NCI-H1436 treated with DMSO at 0.1 percent for 48 hours (cell line): ENCODE data around the gene EFNA2.
A peak's percentile ranks its signal among the peaks of the same experiment; 100 is the strongest.

Experiments
- DNase-seq: peaks from one replicate; lab custom pipeline; 2025; lab: John Stamatoyannopoulos, UW

Gene EFNA2

GRCh38 chr19:1272423-1273262, 13.0 kb upstream of the EFNA2 start:
- no peak for DNase-seq

GRCh38 chr19:1273263-1274041, 12.2 kb upstream of the EFNA2 start:
- no peak for DNase-seq

DNA sequence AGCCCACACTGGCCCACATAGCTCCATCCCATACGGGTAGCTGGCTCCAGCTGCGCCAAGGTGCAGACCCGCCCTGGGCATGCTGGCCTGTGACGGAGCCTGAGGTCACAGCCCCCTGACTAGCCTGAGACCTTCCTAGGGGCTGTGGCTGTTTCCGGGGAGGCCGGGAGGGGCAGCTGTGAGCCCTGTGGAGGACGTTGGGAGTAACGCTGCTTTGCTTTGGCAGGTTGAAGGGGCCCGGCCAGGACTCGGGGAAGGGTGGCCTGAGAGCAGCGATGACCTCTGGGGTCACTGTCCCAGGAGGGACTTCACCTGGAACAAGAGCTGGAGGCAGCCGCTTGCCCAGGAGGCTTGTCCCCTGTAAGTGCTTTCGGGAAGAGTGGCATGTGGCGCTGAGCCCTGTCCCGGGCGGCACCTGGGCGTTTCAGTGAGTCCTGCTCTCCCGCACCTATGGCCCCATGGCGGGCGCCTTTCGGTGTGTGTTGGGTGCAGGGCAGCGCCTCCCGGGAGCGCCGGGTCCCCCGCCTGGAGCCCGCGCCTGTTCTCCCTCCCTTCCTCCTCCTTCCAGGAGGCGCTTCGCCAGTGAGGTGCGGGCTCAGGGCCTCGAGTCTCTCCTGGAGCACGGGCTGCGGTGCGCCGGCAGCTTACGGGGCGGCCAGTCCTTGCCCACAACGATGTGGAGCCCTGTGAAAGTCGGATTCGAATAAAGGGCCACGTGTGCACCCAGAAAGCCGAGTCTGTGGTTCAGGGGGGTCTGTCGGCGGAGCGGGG, 11.4 kb upstream of the EFNA2 start:
- DNase-seq: no peak

DNA sequence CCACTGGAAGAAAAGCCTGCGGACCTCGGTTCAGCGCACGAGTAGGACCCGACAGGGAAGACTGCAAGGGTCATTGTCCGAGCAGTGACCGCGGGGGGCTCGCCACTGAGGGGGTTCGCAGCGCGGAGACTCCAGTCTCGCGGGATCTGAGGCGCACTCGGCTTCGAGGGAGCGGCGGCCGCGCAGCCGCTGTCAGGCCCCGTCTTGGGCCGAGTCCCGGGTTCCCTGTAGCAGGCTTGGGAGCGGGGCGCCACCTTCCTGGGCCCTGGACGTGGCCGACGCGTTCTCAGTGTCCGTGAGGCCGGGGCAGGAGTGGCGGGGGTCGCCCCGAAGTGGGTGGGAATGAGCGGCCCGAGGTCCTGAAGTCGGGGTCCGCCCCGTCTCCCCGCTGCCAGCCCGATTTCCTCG, 10.8 kb upstream of the EFNA2 start:
- DNase-seq: no peak

GRCh38 chr19:1275260-1275975, 10.3 kb upstream of the EFNA2 start, which contains the start of gene FAM174C:
TSS of gene FAM174C (plus strand) at chr19:1275530. CDS start at chr19:1275550, 20 bp downstream.
- DNase-seq: peak; percentile 65

GRCh38 chr19:1275976-1276627, 9.6 kb upstream of the EFNA2 start:
- DNase-seq: no peak

DNA sequence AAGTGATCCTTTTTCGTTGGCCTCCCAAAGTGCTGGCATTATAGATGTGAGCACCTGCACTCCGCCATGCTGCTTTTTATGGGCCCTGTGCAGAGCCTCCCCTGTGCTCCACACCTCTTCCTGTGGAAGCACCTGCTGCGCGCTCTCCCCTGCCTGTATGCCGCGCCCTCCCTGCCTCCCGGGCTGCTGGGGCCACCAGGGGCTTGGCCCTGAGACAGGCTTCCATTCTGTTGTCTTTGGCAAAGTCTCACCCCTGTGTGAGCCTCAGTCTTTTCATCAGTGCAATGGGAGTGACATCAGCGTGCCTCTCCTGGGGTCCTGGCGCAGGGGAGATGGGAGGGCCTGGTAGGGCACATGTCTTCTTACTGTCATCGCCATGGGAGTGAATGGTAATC, 9.0 kb upstream of the EFNA2 start:
- DNase-seq: no peak

DNA sequence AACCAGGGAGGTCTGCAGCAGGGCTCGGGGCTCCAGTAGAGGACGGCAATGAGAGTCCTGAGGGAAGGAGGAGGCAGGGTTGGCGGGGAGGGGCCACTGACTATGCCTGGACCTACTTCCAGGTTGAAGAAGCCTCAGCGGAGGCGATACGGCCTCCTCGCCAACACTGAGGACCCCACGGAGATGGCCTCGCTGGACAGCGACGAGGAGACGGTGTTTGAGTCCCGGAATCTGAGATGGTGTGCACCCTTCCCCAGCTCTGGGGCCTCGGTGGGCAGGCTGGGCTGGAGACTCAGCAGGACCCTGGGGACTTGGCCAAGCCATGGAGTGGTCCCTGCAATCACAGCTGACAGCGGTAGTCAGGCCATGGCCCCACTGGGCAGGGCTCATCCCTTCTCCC, 8.6 kb upstream of the EFNA2 start:
- DNase-seq: no peak

- DNase-seq: no peak
Observed at GRCh38 chr19:1278074-1278473, 7.6 kb upstream of the EFNA2 start.

- no peak for DNase-seq
Observed at GRCh38 chr19:1278713-1279660, 6.7 kb upstream of the EFNA2 start.

- DNase-seq: no peak
Observed at GRCh38 chr19:1279782-1280341, 5.8 kb upstream of the EFNA2 start.

DNA sequence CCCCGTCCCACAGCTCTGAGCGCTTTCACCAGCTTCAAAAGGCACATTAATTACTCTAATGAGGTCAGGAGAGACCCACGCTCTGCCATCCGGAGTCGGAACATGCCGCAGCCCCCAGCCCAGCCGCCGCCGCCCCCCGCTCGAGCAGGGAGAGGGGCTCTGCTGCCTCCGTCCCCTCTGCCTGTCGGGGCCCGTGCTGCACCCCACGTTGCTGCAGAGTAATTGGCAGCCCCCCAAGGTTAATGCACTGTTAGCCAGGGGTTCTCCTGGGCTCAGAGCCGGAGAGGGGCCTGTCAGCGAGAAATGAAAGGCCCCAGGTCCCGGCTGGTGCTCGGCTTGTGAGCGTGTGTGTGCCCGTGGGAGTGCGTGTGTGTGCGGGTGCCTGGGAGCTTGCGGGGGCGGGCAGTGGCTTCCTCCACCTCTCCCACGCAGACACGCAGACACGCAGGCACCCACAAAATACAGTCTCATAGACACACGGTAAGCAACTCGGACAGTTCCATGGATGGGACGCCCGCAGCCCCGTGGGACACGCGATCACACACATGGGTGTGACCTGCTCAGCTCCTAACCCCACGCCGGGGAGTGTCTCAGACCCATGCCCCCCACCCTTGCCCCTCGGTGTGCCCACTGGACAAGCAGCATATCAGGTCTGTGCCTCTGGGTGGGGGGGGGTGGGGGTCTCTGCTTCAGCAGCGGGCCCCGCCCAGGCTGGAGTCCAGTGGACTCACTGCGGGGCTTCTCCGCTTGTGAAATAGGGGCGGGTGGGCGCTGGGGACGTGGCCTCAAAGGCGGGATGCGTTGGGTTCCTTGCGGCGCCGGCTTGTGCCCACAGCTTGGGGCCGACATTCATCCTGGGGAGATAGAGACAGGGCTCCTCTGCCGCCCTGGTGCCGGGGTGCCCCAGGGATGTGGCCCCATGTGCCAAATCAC, 4.8 kb upstream of the EFNA2 start:
- DNase-seq: no peak

GRCh38 chr19:1281569-1282287, 3.9 kb upstream of the EFNA2 start:
- DNase-seq: no peak

DNA sequence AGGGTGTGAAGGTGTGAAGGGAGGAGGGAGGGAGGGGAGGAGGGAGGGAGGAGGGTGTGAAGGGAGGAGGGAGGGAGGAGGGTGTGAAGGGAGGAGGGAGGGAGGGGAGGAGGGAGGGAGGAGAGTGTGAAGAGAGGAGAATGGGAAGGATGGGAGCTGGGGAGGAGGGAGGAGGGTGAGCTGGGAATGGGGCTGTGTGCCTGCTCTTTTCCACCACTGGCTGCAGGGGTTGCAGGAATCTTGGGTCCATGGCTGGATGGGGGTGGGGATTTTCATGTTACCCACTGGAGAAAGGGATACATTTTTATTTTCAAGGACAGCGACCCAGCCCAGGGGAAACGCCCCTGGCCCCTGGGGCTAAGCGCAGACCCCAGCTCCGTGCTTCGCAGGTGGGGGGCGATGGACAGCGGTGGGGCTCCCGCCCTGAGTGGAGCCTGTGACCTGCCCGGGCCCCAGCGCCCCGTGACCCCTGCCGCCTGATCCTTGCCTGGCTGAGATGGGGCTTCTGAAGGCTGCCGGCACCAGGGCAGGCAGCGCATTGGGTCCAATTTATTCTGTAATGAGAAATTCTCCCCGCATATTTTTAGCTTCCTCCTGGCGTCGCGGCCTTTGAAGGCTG, 3.0 kb upstream of the EFNA2 start:
- no peak for DNase-seq

DNA sequence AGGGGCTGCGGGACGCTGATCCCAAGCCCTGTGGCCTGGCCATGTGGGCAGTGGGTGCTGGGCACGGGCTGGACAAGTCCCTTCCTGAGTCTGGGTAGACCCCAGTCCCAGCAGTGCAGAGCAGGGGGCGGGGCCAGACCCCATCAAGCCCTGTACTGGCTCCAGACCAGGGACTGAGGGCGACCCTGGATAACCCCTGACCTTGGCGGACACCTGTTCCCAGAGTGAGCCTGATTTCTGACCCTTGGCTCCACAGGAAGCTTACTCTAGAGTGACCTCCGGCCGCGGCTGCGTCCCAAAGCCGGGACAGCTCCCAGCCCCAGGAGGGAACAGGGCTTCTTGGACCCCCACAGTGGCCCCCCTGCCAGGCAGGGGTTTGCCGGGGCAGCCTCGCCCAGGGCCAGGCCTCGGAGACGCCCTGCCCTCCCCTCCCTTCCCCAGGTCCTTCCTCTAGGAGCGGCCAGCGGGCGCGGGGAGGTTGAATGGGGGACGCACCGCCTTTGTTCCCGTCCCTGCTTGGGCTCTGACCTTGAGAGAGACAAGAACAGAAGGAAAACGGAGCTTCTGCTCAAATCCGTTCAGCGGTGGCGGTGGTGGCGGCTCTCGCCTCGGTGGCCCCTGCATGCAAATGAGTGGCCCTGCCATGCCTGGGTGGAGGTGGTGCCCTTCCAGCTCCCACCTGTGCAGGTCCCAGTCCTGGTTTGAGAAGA, 2.3 kb upstream of the EFNA2 start:
- no peak for DNase-seq

GRCh38 chr19:1283917-1284292, 1.8 kb upstream of the EFNA2 start:
- DNase-seq: no peak
